ENCODE results near the gene MMP15.
"Not testable (repeated sequence)": the region's sequence is repeated elsewhere in the genome, so short reads cannot be mapped to it uniquely, and the experiment has no call there.

Gene MMP15

DNA sequence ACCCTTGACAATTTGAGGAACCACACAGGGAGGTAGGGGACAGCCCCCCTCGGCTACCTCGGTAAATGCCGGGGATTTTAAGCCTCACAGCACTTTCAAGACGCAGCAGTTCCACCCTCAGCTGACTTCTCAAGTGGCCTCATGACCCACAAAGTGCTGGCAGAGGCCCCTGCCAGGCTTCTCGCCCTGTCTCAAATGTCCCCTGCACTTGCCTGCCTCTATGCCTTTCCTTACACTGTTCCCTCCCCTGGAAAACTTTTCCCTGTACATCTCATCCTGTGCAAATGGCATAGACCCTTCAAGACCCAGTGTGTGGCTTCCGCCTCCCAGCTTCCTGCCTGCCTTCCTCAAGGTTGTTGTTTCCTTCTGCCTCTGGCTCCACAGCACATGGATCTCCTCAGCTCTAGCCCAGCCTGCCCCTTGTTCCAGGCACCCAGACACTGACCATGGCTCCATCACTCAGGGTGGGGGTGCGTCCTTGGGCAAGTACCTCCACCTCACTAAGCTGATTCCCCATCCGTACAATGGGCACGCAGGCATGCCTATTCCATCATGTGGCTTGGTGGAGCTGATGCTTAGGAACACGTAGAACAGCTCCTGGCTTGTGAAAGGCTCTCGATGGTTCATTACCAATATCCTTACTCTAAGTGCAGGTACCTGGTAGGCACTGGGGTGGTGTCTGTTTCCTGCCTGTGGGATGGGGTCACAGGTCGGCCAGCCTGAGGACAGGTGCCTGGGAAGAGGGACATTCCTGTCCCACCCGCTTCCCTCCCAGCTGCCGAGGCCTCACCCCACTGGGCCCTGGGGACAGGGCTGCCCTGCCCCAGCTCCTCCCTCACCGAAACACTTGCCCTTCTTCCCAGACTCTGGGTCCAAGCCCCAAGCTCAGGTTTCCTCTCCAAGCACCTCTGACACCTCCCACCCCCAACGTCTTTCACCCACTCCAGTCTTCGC lies 24.0 kb downstream of the MMP15 start:
- no peak for DNase-seq

DNA sequence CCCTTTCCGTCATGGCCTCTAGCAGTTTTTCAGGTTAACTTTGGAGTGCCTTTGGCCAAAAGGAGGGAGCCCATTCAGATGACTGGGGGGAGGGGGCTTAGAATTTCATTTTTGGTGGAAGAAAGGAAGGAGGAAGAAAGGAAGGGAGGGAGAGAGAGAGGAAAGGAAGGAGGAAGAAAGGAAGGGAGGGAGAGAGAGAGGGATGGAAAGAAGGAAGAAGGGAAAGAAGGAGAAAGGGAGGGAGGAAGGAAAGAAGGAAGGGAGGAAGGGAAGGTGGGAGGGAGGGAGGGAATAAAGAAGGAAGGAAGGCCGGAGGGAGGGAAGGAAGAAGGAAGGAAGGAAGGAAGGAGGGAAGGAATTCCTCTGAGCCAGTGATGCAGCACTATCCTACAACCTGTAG lies 25.7 kb downstream of the MMP15 start:
- DNase-seq: no peak

GRCh38 chr16:58051821-58052603 lies 26.5 kb downstream of the MMP15 start:
- DNase-seq: no peak

DNA sequence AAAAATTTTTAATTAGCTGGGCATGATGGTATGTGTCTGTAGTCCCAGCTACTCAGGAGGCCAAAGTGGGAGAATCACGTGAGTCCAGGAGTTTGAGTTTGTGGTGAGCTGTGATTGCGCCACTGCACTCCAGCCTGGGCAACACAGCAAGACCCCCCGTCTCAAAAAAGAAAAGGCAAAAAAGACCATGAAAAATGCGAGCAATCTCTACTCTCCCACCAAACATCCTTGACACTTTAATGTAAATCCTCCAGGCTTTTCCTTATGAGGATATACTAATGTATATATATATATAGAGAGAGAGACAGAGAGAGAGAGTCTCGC lies 28.1 kb downstream of the MMP15 start:
- DNase-seq: no peak

DNA sequence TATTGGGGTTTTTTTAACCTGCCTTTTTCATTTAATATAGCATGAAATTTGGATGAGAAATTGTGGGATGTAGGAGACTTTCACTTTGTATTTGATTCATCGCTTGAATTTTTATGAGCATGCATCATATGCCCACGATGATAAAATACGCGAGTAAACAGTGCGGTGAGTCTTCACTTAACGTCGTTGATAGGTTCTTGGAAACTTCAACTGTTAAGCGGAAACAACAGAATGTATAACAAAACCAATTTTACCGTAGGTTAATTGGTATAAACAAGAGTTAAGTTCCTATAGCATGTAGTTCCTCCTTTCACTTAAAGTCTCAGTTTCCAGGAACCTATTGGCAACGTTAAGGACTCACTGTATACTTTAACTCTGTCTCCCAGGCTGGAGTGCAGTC lies 28.7 kb downstream of the MMP15 start:
- DNase-seq: no peak

DNA sequence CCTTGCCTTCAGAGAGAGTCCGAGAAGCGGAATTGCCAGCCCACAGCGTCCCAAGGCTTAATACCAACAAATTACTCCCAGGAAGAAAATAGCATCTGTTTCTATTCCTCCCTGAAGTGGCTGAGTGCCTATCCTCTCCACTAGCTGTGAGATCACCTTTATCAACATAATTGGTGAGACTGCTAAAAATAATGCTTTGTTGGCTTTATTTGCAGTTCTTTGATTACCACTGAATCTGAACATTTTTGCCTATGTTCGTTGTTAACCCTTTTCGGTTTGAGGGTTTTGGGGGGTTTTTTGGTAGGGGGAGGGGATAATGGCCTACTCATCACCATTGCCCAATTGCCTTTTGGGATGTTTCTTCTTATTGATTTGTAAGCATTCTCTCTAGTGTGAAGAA lies 31.0 kb downstream of the MMP15 start:
- DNase-seq: no peak

DNA sequence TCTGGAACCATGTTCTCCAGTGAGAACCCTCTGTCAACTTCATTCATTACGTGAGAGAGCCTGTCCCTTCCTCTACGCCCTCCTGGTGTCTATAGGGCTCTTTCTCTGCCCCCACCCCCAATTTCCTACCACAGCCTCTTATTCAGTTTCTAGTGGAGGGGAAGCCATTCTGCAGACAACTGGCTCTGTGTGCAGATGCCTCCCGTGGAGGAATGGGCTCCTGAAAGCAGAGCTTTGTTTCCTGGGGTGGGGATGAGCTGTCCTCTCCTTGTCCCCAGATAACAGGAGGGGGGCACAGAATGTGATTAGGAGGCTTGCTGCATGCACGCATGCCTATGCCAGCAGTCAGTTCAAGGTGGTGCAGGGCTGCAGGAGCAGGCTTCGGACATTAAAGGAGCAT lies 31.6 kb downstream of the MMP15 start:
- DNase-seq: no peak

DNA sequence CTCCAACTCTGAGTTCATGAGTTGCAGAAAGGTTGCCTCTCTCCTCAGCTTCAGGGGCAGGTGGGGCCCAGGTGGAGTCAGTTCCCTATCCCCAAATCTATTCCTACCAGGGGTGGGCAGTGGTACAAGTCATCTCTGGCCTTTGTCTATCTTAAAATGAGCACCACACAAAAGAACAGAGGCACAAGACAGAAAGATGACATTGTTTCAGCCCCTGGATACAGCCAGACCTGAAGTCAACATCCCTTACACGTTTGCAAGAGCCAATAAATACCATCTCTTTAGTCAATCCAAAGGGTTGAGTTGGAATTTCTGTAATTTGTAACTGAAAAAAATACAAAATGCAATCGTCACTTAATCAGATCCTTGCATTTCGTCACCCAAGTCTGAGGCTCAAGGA lies 32.2 kb downstream of the MMP15 start:
- DNase-seq: no peak

DNA sequence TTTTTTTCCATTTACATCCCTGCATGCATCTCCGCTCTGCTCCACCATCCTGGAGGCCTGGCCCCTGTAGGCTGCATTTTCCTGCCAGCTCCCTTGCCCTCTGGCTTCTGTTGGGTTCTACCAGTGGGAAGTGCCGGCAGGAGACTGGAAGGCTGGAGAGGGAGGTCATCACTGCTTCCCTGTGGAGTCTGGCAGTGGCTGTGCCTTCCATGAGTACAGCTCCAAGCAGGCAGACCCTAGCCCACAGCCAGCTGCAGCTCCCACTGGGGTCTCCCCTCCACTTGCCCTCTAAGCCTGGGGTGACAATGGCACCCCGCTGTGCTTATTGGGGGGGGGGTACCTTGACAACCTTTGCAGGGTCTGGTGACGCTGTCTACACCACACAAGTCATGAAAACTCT lies 37.3 kb downstream of the MMP15 start:
- no peak for DNase-seq

DNA sequence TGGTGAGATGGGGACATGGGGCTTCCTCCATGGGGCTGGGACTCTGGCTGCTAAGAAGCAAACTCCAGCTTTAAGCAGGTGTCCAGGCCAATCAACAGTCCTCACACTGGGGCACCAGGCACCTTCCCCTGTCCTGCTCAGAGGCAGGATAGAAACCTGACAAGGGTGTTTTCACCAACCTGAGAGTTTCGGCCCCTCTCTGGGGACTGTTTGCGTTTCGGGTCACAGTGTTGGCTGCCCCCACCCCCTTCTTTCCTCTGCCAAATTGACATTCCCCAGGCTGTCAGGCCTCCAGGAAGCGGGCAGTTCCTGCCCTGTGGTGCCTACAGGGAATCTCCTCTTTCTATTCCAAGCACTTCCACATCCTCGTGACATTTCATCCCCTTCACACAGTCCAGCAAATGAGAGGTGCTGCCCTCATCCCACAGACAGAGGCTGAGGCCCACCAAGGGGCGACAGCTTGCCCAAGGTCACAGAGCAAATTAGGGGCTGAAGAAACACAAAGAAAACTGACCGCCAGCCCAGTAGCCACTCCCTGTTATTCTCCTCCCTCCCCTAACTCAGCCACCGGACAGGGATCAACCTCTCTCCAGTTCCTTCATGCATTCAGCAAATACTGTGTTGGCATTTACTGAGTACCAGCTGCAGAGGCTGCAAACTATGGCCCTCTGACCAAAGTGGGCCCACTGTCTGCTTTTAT lies 38.0 kb downstream of the MMP15 start:
- no peak for DNase-seq

DNA sequence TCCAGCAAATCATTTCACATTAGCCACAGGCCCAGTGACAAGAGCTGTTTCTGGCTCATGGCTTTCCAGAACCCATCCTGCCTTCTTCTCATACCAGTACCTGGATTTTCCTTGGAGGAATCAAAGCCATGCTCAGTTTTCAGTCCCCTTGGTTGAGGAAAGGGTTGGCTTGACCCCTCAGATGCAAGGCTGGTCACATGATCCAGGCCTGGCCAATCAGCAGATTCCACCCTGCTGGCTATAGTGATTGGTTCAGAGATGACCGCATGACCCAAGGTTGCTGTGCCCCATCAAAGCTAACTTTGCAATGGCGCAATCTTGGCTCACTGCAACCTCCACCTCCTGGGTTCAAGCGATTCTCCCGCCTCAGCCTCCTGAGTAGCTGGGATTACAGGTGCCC lies 45.0 kb downstream of the MMP15 start:
- no peak for DNase-seq

DNA sequence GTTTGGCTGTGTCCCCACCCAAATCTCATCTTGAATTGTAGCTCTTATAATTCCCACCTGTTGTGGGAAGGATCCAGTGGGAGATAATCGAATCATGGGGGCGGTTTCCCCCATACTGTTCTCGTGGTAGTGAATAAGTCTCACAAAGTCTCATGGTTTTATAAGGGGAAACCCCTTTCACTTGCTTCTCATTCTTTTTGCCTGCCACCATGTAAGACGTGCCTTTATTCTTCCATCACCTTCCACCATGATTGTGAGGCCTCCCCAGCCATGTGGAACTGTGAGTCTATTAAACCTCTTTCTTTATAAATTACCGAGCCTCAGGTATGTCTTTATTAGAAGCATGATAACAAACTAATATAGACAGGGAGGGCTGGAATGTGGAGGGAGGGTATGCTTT lies 46.6 kb downstream of the MMP15 start:
- DNase-seq: not testable (repeated sequence)

DNA sequence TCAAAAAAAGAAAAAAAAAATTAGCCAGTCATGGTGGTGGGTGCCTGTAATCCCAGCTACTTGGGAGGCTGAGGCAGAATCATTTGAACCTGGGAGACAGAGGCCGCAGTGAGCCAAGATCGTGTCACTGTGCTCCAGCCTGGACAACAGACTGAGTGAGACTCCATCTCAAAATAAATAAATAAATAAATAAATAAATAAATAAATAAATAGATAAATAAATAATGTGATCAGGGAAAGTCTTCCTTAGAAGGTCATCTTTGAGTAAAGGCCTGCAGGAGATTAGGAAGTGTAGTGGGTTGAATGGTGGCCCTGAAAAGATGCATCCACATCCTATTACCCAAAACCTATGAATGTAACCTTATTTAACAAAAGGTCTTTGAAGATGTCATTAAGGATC lies 47.5 kb downstream of the MMP15 start:
- DNase-seq: not testable (repeated sequence)

- DNase-seq: no peak
Measured at GRCh38 chr16:58074657-58075056, 49.1 kb downstream of the MMP15 start.

DNA sequence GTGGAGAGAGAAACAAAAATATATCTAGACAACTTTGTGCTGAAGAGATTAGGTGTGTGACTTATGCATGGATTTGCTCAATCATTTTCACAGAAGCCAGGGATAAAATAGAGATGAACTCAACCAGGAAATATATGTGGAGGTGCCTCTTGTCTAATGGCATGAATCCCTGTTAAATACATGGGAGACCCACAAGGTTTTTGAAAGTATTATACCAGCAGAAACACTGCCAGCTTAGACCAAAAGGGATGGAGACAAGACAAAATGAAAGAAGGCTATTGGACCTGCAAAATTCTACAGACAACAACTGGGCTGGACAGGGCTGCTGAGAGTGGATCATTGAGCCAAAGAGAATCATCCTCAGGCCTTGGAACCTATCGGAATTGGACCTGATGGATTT lies 51.0 kb downstream of the MMP15 start:
- no peak for DNase-seq

- DNase-seq: no peak
Measured at GRCh38 chr16:58077796-58078195, 52.2 kb downstream of the MMP15 start.

DNA sequence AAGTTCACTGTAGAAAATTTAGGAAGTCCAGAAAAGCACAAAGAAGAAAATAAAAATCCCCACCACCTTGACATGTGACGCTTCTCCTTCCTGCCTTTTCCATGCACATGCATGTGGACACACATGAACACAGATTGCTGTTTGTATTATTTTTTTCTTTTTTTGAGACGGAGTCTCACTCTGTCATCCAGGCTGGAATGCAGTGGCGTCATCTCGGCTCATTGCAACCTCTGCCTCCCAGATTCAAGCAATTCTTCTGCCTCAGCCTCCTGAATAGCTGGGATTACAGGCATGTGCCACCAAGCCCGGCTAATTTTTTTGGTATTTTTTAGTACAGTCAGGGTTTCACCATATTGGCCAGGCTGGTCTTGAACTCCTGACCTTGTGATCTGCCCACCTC lies 55.1 kb downstream of the MMP15 start:
- DNase-seq: not testable (repeated sequence)

DNA sequence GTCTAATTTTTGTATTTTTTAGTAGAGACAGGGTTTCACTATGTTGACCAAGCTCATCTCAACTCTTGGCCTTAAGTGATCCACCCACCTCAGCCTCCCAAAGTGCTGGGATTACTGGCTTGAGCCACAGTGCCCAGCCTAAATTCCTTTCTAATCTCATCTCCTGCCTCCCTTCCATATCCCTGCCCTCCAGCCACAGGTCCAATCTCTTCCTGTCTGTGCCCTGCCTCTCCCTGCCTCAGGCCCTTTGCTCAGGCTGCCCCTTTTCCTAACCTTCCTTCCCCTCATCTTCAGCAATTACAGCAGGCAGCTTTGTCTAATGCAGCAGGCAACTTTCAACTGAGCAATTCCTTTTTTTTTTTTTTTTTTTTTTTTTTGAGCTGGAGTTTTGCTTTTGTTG lies 56.8 kb downstream of the MMP15 start:
- DNase-seq: no peak

DNA sequence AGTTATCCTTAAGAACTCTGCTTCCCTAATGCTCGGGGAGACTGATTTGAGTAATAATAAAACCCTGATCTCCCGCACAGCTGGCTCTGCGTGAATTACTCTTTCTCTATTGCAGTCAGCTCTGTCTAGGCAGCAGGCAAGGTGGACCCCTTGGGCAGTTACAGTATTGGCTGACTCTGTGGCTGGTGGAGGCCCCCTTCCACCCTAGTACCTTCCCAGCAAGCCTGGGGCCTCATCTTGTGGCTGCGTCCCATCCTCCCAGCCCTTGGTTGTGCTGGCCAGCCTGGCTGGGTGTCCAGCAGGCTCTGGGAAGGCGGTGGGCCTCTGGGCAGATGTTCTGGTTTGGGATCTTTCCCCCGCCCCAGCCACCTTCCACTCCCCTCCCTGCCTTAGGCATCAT lies 59.1 kb downstream of the MMP15 start:
- DNase-seq: no peak

DNA sequence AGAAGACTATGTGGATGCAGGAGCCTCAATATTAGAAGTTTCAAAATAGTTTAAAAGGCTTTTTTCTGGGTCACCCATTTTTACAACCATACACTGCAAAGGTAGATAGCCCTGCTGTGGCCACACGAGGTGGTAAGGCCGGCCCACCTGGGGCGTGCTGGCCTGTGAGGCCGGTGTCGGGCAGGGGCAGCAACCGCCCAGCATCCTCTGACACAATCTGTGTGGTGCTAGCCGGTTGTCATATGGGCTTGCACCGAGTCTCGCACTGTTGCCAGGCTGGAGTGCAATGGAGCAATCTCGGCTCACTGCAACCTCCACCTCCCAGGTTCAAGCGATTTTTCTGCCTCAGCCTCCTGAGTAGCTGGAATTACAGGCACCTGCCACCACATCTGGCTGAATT lies 59.6 kb downstream of the MMP15 start:
- DNase-seq: no peak

DNA sequence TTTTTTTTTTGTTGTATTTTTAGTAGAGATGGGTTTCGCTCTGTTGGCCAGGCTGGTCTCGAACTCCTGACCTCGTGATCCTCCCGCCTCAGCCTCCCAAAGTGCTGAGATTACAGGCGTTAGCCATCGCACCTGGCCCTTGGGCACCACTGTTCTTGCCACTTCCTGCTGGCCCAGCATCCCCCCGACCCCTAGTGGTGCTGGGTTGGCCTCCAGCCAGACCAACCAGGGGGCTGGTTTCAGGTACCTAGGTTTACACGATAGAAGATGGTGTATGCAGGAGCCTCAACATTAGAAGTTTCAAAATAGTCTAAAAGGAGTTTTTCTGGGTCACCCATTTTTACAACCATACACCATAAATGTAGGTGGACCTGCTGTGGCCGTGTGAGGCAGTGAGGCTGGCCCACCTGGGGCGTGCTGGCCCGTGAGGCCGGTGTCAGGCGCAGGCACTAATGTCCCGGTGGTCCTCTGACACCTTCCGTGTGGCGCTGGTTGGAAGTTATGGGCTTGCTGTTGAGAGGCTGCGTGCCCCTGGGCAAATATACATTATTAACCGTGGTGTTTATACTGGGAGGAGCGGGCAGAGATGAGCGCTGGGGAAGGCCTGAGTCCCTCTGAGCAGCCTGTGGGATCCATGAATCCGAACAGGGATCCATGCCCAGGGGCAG lies 60.2 kb downstream of the MMP15 start:
- DNase-seq: no peak

DNA sequence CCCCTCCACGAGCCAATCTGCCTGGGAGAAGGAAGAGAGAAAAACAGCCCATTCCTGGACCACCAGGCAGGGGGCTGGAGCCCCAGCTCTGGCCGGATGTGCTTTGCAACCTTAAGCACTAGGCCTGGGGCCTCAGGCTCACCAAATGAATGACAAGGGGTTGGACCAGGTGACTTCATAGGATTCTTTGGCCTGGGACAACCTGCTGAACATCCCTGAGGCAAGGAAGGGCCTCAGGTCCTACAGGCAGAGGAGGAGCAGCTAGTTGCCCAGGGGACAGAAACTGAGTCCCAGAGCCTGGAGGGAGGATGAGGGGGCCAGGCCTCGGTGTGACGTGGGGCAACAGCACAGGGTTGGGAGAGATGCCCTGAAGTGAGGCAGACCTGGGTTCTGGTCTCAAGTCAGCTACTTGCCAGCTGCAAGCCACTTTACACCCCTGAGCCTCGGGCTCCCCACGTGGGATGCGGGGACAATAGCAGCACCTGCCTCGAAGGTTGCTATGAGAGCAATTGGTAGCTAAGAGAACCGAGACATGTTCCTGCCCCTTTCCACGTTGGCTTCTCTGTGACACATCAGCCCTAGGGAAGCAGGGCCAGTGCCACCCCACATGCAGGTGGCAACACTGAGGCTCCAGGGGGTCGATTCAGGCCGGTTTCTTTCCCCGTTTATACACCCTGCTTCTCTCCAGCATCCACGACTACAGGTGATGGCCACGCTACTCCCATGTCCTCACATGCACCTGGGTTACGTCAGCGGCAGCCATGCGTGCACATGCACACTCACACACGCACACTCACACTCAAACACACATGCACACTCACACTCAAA lies 61.0 kb downstream of the MMP15 start:
- DNase-seq: no peak

Measured in T1000 (cell line).